Choroid plexus epithelial cell (primary cell): ENCODE data around the gene FKBP6.

Source experiments
- DNase-seq: peaks from one replicate; pipeline ENCODE4 v3.0.0-alpha.2; 2010; ENCODE audit warnings: low read depth
- H3K4me3 ChIP-seq: 2 replicates; pipeline ENCODE4 v1.5.1; 2011; ENCODE audit warnings: low read depth, mild to moderate bottlenecking, control low read depth, low read length, moderate library complexity
- CTCF ChIP-seq: conservative IDR thresholded peaks from 2 replicates; pipeline ENCODE4 v1.5.1; 2011; ENCODE audit warnings: low read depth, mild to moderate bottlenecking, control low read depth, inconsistent platforms, low read length, moderate library complexity

The FKBP6 gene

GRCh38 chr7:73340514-73340913 lies 12.6 kb downstream of the FKBP6 start:
- DNase-seq, result no peak
- no peak overlapping the region for H3K4me3 ChIP-seq
- TF ChIP-seq CTCF, result no peak

GRCh38 chr7:73341877-73342276 lies 13.9 kb downstream of the FKBP6 start:
- TF ChIP-seq CTCF, result no peak
- no peak overlapping the region for H3K4me3 ChIP-seq
- peak; percentile 93 for DNase-seq

- DNase-seq, result peak; percentile 84
- peak; percentile 78 for TF ChIP-seq CTCF
- peak overlapping the region; percentile 38 for H3K4me3 ChIP-seq
These were observed 14.7 kb downstream of the FKBP6 start for GRCh38 chr7:73342645-73343044.

- no peak for TF ChIP-seq CTCF
- no peak for DNase-seq
- no peak overlapping the region for H3K4me3 ChIP-seq
These were observed 15.9 kb downstream of the FKBP6 start for GRCh38 chr7:73343671-73344380.

- H3K4me3 ChIP-seq, result no peak overlapping the region
- TF ChIP-seq CTCF, result no peak
These were observed 17.6 kb downstream of the FKBP6 start for GRCh38 chr7:73345538-73345937.

GRCh38 chr7:73345951-73346350 lies 18.0 kb downstream of the FKBP6 start:
- H3K4me3 ChIP-seq, result no peak overlapping the region
- TF ChIP-seq CTCF, result no peak
- DNase-seq, result no peak

More at GRCh38 chr7:73345538-73345937, 17.6 kb downstream of the FKBP6 start:
- no peak for DNase-seq

GRCh38 chr7:73349763-73350162 lies 21.8 kb downstream of the FKBP6 start:
- no peak for TF ChIP-seq CTCF
- DNase-seq, result no peak
- no peak overlapping the region for H3K4me3 ChIP-seq
